ENCODE measurements around the gene KIAA1328. TPM values are rescaled to one million over a fixed set of nuclear protein-coding genes. Genes with fewer than 3 reads are reported as not detected.

The KIAA1328 gene
- total RNA-seq, 4 donors from 2014 or later: 16.1 to 32.0 (median 20.1) TPM

DNA sequence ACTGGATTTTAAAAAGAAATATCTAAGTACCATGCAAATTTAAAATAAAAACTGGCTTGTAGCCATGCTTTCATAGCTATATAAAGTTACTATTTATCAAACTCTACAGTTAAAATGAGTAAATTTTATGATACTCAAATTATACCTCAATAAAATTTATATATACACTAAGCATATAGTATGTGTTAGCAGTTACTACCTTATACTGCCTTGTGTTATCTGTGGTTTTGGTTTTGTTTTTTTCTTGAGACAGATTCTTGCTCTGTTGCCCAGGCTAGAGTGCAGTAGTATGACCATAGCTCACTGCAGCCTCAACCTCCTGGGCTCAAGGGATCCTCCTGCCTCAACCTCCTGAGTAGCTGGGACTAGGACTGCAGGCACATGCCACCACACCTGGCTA lies 342.1 kb downstream of the KIAA1328 start:
- intact Hi-C loops (cut with DNase I; ENCODE audit: low total_unique reads): no loop called here
- no peak for DNase-seq (ENCODE audit: low spot score in 2 of 2)
- TF ChIP-seq POLR2A (IDR thresholded peaks at IDR 0.05): no peak
- TF ChIP-seq, protein P1, sequence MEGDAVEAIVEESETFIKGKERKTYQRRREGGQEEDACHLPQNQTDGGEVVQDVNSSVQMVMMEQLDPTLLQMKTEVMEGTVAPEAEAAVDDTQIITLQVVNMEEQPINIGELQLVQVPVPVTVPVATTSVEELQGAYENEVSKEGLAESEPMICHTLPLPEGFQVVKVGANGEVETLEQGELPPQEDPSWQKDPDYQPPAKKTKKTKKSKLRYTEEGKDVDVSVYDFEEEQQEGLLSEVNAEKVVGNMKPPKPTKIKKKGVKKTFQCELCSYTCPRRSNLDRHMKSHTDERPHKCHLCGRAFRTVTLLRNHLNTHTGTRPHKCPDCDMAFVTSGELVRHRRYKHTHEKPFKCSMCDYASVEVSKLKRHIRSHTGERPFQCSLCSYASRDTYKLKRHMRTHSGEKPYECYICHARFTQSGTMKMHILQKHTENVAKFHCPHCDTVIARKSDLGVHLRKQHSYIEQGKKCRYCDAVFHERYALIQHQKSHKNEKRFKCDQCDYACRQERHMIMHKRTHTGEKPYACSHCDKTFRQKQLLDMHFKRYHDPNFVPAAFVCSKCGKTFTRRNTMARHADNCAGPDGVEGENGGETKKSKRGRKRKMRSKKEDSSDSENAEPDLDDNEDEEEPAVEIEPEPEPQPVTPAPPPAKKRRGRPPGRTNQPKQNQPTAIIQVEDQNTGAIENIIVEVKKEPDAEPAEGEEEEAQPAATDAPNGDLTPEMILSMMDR (IDR thresholded peaks at IDR 0.05): no peak
- H3K4me3 ChIP-seq (ENCODE audit: low read depth, poor library complexity, severe bottlenecking): no peak overlapping the region

DNA sequence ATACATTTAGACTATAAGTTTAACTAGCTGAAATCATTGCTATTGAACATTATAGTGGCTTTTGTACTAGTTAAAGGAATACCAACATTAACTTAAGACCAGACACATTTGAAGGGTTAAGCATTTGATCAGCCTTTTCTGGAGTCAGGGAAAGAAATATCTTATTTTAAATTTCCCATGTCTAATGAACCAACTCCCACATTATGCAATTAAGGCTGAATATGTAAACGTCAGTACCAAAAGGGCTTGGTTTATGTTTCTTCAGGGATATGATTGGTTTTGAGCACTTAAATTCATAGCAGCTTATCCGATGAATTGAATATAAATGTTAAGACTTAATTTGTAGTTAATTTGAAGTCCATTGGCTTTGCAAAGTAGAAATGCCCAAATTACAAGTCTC lies 344.5 kb downstream of the KIAA1328 start:
- TF ChIP-seq POLR2A (IDR thresholded peaks at IDR 0.05): no peak
- intact Hi-C loops (cut with DNase I; ENCODE audit: low total_unique reads): no loop called here
- DNase-seq (ENCODE audit: low spot score in 2 of 2): no peak
- WGBS, 2 donors: 95% methylated on average over 2 of the region's 2 CpGs
- H3K4me3 ChIP-seq (ENCODE audit: low read depth, poor library complexity, severe bottlenecking): no peak overlapping the region

DNA sequence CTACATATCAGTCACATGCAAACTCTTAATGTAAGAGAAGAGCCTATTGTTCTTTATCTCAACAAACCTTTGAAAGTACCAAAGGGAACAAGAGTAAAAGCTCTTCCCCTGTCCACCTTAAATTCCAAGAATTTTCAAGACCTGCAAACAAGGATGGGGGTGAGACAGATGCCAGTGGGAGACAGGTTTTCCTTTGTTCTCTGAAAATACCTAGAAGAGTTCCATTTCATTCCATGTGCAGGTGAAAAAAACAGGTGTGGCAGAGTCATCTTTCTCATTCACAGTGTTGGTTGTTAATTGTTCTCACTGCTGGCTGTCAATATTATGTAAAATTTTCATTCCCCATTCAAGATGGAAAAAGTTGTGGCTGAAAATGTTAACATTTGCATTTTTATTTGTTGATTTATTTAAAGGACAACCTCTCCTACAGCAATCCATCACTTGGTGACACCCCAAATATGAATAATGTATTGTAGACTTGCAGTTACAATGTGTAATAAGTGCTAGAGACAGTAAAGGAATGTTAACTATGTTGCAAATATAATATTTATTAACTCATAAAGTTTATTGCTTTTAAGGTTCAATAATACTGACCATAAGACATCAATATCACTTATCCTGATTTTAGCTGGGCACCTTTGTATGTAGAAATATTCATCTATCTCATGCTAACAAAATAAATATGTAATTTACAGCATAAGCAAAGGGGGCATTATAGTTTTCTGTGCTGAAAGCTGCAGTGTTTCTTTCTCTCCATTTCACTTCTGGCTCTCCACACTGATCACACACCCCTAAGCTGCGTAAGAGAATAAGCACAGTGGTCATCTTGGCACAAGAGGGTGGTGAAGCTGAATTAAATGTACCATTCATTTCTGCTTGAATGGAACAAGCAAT lies 347.0 kb downstream of the KIAA1328 start:
- TF ChIP-seq, protein P1 (IDR thresholded peaks at IDR 0.05): no peak
- no peak for TF ChIP-seq POLR2A (IDR thresholded peaks at IDR 0.05)
- intact Hi-C loops (cut with DNase I; ENCODE audit: low total_unique reads): no loop called here
- 91 to 94% methylated on average over 1 of the region's 1 CpG for WGBS, 2 donors
- H3K4me3 ChIP-seq (ENCODE audit: low read depth, poor library complexity, severe bottlenecking): no peak overlapping the region
- no peak for DNase-seq (ENCODE audit: low spot score in 2 of 2)

DNA sequence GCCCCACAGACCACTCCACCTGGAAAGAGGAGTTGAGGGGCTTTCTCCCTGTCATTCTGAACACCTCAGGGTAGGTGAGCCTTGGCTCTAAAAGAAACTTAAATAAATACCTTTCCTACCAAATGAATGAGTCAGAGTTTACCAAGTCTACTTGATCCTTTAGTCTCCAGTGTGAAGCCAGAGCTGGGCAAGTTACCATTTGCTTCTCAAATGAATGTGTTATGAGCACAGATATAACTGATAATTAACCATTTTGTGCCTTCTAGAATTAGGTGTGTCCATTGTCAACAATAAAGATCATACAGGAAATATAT lies 347.7 kb downstream of the KIAA1328 start:
- TF ChIP-seq POLR2A (IDR thresholded peaks at IDR 0.05): no peak
- TF ChIP-seq, protein P1 (IDR thresholded peaks at IDR 0.05): no peak
- intact Hi-C loops (cut with DNase I; ENCODE audit: low total_unique reads): no loop called here
- no peak for DNase-seq (ENCODE audit: low spot score in 2 of 2)
- no peak overlapping the region for H3K4me3 ChIP-seq (ENCODE audit: low read depth, poor library complexity, severe bottlenecking)

DNA sequence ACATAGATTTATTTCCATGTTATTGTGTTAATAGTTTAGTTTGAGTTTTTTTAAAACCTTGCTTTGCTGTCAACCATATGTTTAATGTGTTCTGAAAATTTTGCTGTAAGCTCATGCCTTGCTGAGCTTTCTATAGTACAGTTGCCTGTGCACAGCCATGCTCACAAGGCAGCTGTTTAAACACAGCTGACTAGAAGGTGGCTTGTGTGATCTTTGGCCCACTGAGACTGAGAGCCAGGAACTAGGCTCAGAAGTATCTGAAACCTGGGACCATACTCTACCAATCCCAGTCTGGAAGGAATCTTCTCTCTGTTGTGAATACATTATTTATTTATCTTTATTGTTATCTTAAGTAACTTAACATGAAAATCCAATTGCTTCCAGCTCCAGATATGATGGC lies 350.5 kb downstream of the KIAA1328 start:
- no peak for DNase-seq (ENCODE audit: low spot score in 2 of 2)
- intact Hi-C loops (cut with DNase I; ENCODE audit: low total_unique reads): no loop called here
- TF ChIP-seq, protein P1 (IDR thresholded peaks at IDR 0.05): no peak
- no peak for TF ChIP-seq POLR2A (IDR thresholded peaks at IDR 0.05)
- no peak overlapping the region for H3K4me3 ChIP-seq (ENCODE audit: low read depth, poor library complexity, severe bottlenecking)

GRCh38 chr18:37180086-37180485 lies 351.2 kb downstream of the KIAA1328 start:
- TF ChIP-seq, protein P1 (IDR thresholded peaks at IDR 0.05): no peak
- TF ChIP-seq POLR2A (IDR thresholded peaks at IDR 0.05): no peak
- DNase-seq (ENCODE audit: low spot score in 2 of 2): no peak
- no peak overlapping the region for H3K4me3 ChIP-seq (ENCODE audit: low read depth, poor library complexity, severe bottlenecking)
- intact Hi-C loops (cut with DNase I; ENCODE audit: low total_unique reads): no loop called here
- WGBS, 2 donors: 94 to 95% methylated on average over 5 of the region's 5 CpGs

Measured in lower leg skin (tissue), 4 donors.